ENCODE results near the gene PHACTR1. TPM values are rescaled to one million over a fixed set of nuclear protein-coding genes. Genes with fewer than 3 reads are reported as not detected.

The PHACTR1 gene
- total RNA-seq, 2 donors from 2014 or later, result 1.3 to 4.3 TPM

GRCh38 chr6:13184089-13184468, 467.5 kb downstream of the PHACTR1 start:
- no peak for DNase-seq (ENCODE audit: low spot score)
- no peaks in the 10 kb centered on the region for H3K4me1 ChIP-seq (replicated peaks)
- no peaks in the 10 kb centered on the region for H3K9me3 ChIP-seq
- H3K27ac ChIP-seq, result no peak overlapping the region
- H3K27me3 ChIP-seq (replicated peaks; ENCODE audit: insufficient read depth), result no peaks in the 10 kb centered on the region
- H3K4me3 ChIP-seq, result no peak overlapping the region
- WGBS, result 94% methylated on average over 7 of the region's 7 CpGs
- TF ChIP-seq CTCF (IDR thresholded peaks at IDR 0.05) (no peak), POLR2AphosphoS5 (IDR thresholded peaks at IDR 0.05) (no peak), POLR2A (IDR thresholded peaks at IDR 0.05) (no peak)
- no peaks in the 10 kb centered on the region for H3K36me3 ChIP-seq
- intact Hi-C loops (cut with DNase I), result no loop called here

- Histone ChIP-seq H3K36me3 (no peaks in the 10 kb centered on the region), H3K4me1 (replicated peaks) (no peaks in the 10 kb centered on the region), H3K9me3 (no peaks in the 10 kb centered on the region), H3K27ac (no peak overlapping the region), H3K4me3 (no peak overlapping the region), H3K27me3 (replicated peaks; ENCODE audit: insufficient read depth) (no peaks in the 10 kb centered on the region)
- 99% methylated on average over 10 of the region's 10 CpGs for WGBS
- intact Hi-C loops (cut with DNase I), result no loop called here
- DNase-seq (ENCODE audit: low spot score), result no peak
- TF ChIP-seq CTCF (IDR thresholded peaks at IDR 0.05) (no peak), POLR2AphosphoS5 (IDR thresholded peaks at IDR 0.05) (no peak)
Observed at GRCh38 chr6:13184547-13184946, 468.0 kb downstream of the PHACTR1 start.

- DNase-seq (ENCODE audit: low spot score), result no peak
- Histone ChIP-seq H3K9me3 (no peaks in the 10 kb centered on the region), H3K27ac (no peak overlapping the region), H3K4me3 (no peak overlapping the region), H3K27me3 (replicated peaks; ENCODE audit: insufficient read depth) (no peaks in the 10 kb centered on the region), H3K36me3 (no peaks in the 10 kb centered on the region), H3K4me1 (replicated peaks) (no peaks in the 10 kb centered on the region)
- intact Hi-C loops (cut with DNase I), result no loop called here
- TF ChIP-seq CTCF (IDR thresholded peaks at IDR 0.05) (no peak), POLR2A (IDR thresholded peaks at IDR 0.05) (no peak), POLR2AphosphoS5 (IDR thresholded peaks at IDR 0.05) (no peak)
- whole genome bisulfite sequencing, result 91% methylated on average over 10 of the region's 10 CpGs
Observed at GRCh38 chr6:13186861-13187260, 470.3 kb downstream of the PHACTR1 start.

DNA sequence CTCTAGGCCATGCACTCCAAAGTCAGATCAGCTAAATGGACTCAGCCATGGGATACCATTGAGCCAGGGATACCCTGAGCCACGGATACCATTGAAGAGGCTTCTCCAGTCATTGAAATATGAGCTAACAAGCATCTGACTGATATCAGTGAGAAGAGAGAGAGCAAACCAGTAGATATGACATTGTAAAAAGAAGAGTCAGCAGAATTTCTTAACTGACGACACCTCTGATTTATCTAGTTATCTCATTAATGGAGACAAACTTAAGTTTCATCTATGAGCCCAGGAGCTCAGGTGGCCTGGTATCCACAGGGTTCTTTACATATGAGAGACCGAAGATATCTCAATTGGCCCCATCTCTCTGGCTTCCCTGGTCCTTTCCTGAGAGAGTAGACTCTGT, 471.1 kb downstream of the PHACTR1 start:
- H3K27ac ChIP-seq, result no peak overlapping the region
- H3K27me3 ChIP-seq (replicated peaks; ENCODE audit: insufficient read depth), result no peaks in the 10 kb centered on the region
- WGBS, result 90% methylated on average over 3 of the region's 3 CpGs
- no peaks in the 10 kb centered on the region for H3K9me3 ChIP-seq
- H3K4me3 ChIP-seq, result no peak overlapping the region
- H3K4me1 ChIP-seq (replicated peaks), result no peaks in the 10 kb centered on the region
- no peaks in the 10 kb centered on the region for H3K36me3 ChIP-seq
- intact Hi-C loops (cut with DNase I), result no loop called here
- DNase-seq (ENCODE audit: low spot score), result no peak
- no peak for TF ChIP-seq POLR2A (IDR thresholded peaks at IDR 0.05)
- TF ChIP-seq CTCF (IDR thresholded peaks at IDR 0.05), result no peak
- no peak for TF ChIP-seq POLR2AphosphoS5 (IDR thresholded peaks at IDR 0.05)

GRCh38 chr6:13188306-13188705, 471.7 kb downstream of the PHACTR1 start:
- H3K27me3 ChIP-seq (replicated peaks; ENCODE audit: insufficient read depth), result no peaks in the 10 kb centered on the region
- WGBS, result 81% methylated on average over 3 of the region's 3 CpGs
- H3K4me3 ChIP-seq, result no peak overlapping the region
- no peaks in the 10 kb centered on the region for H3K36me3 ChIP-seq
- no peaks in the 10 kb centered on the region for H3K4me1 ChIP-seq (replicated peaks)
- no peaks in the 10 kb centered on the region for H3K9me3 ChIP-seq
- H3K27ac ChIP-seq, result no peak overlapping the region
- intact Hi-C loops (cut with DNase I), result no loop called here
- no peak for TF ChIP-seq POLR2AphosphoS5 (IDR thresholded peaks at IDR 0.05)
- TF ChIP-seq POLR2A (IDR thresholded peaks at IDR 0.05), result no peak
- TF ChIP-seq CTCF (IDR thresholded peaks at IDR 0.05), result no peak
- DNase-seq (ENCODE audit: low spot score), result no peak

Data from prostate gland (tissue), 2 donors.